ENCODE data around the gene ITCH.

ITCH gene

GRCh38 chr20:34535857-34536256 is 172.8 kb downstream of the ITCH start:
- no peak for DNase-seq

DNA sequence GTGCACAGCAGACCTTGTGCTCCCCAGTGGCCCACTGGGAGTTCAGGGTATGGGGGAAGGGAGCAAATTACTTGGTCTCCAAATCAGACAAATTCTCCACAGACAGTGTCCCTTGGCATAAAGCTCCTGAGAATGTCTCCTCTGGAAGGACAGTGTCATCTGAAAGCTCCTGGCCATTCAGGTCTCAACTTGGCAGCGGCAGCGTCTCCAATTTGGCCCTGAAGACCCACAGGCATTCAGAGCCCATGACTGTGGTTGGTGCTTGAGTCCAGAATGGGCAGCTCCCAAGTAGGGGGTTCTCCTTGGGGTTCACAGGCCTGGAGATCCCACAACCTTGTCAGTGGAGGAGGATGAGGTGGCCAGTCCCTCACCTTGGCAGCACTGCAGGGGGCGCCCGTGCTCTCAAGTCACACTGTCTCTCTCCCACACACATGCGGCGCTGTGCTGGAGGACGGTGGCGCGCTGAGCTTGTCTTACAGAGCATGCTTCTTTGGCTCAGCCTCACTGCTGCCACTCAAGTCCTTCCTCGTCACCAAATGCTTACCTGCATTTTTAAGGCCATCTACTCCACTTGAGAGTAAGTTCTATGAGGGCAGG is 173.8 kb downstream of the ITCH start:
- no peak for DNase-seq

DNA sequence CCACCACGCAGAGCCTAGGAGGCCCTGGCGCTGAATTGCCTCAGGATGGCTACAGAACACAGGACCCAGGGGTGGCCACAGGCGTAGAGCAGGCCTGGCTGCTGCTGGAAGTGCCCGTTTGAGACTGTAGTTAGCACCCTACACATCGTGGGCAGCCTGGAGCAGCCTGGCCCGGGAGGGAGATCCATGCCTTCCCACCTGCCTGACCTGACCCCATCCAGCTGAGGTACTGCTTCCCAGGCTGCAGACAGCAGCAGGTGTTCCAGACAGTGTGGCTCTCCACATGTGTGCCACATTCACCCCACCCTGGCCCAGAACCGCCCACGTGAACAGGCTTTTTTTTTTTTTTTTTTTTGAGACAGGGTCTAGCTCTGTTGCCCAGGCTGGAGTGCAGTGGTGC is 174.6 kb downstream of the ITCH start:
- no peak for DNase-seq

- no peak for DNase-seq
These were observed 175.6 kb downstream of the ITCH start for GRCh38 chr20:34538671-34539123.

- DNase-seq, result no peak
These were observed 176.7 kb downstream of the ITCH start for GRCh38 chr20:34539756-34540155.

DNA sequence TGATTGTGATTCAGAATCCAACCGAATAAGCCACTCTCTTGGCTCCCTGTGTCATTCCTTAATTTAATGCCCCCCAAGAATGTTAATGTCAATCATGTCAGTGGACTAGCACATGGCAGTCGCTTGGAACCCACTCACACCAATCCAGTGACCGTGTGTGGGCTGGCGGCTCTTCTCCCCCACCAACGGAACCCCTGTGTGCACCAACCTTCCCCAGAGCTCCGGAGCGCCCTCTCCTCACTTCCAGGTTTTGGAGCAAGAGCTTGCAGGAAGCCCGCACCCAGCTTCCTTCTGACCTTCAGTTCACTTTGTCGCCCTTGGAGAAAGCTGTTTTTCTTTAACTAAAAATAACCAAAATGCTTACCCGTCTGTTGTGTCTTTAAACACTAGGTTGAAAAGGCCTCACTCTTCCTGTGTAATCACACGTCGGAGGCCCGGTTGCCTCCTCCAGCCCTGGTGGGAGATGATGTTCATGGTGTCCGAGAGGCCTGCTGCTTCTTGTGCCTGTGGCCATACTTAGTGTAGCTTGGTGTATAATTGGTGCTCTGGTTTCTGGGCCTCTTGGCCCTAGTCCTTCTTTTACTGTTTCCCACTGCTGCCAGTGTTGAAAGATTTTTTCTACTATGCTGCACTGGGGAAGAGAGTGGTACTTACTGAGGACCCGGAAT is 177.7 kb downstream of the ITCH start:
- DNase-seq, result no peak

- no peak for DNase-seq
These were observed 178.3 kb downstream of the ITCH start for GRCh38 chr20:34541264-34541901.

DNA sequence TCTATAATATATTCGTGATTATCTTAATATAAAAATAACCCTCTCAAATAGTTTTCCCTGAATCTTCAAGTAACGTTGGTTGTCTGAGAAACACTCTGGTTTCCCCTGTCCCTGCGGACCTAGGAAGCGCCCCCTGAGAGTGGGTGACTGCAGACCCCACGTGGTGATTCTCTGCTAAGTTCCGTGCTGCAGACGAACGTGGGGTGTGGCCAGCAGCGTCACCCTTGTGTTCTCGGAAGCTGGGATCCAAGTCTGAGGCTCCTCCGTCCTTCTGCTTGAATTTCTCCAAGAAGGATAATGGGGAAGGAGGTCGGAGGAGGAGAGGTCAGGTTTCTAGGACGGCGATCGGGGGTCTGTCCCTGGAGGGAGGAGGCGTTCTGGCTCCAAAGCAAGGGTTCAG is 178.8 kb downstream of the ITCH start:
- DNase-seq, result no peak

- DNase-seq, result no peak
These were observed 179.4 kb downstream of the ITCH start for GRCh38 chr20:34542439-34542838.

GRCh38 chr20:34543463-34544056 is 180.5 kb downstream of the ITCH start:
- DNase-seq, result no peak

- no peak for DNase-seq
These were observed 181.2 kb downstream of the ITCH start for GRCh38 chr20:34544109-34544796.

DNA sequence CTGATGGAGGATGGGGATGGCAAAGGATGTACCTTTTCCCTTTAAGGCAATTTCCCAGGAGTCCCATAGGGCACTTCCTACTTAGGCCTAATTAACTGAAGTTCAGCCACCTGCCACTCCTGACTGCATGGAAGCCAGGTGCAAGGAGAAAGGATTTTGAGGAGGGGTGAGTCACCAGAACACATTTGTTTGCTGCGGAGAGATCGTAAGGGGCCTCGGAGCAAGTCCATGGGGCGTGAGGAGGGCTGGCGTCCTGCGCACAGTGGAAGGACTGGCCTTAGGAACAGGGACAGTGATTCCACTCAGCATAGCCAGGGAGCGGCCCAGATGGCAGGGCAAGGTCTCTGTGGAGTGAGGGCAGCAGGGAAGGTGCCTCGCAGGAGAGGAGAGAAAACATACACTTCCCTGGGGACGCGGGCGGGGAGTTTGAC is 183.7 kb downstream of the ITCH start:
- no peak for DNase-seq

- DNase-seq, result no peak
These were observed 185.0 kb downstream of the ITCH start for GRCh38 chr20:34547844-34548613.

- DNase-seq, result no peak
These were observed 186.3 kb downstream of the ITCH start for GRCh38 chr20:34549291-34549928.

DNA sequence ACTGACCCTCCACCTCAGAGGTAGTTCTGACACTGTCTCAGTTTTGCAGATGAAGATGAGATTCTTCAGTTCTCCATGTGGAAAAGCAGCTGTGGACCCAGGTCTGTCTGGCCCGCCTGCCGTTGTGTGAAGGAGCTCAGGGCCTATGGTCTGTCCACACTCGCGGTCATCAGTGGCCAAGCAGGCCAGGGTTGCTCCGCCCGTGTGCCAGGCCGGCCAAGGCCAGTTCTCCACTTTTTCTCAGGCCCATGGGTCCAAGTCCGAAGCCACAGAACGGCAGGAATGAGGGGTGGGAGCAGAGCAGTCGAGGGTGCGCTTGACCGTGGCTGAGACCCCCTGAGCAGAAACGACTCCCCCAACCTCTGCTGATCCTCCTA is 186.8 kb downstream of the ITCH start:
- no peak for DNase-seq

GRCh38 chr20:34552569-34552968 is 189.5 kb downstream of the ITCH start:
- no peak for DNase-seq

DNA sequence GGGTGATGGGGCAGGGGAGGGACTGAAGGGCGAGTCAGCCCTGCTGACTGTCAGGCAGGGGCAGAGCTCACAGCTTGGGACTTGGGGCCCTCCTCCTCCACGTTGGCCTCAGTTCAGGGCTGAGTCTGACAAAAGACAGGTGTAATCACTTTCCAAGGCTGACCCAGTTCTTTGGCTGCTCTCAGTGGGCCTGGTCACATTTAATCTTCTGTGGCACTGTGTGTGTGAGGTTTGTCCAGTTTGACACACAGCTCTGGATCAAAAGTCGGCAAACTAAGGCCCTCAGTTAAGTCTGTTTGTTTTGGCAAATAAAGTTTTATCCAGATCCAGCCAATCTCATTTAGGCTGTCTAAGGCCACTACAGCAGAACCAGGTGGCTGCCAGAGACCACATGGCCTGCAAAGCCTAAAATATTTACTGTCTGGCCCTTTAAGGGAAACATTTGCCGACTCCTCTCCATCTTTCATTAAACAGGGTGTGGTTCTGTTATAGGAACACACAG is 190.3 kb downstream of the ITCH start:
- no peak for DNase-seq

GRCh38 chr20:34557936-34558319 is 194.9 kb downstream of the ITCH start:
- no peak for DNase-seq

DNA sequence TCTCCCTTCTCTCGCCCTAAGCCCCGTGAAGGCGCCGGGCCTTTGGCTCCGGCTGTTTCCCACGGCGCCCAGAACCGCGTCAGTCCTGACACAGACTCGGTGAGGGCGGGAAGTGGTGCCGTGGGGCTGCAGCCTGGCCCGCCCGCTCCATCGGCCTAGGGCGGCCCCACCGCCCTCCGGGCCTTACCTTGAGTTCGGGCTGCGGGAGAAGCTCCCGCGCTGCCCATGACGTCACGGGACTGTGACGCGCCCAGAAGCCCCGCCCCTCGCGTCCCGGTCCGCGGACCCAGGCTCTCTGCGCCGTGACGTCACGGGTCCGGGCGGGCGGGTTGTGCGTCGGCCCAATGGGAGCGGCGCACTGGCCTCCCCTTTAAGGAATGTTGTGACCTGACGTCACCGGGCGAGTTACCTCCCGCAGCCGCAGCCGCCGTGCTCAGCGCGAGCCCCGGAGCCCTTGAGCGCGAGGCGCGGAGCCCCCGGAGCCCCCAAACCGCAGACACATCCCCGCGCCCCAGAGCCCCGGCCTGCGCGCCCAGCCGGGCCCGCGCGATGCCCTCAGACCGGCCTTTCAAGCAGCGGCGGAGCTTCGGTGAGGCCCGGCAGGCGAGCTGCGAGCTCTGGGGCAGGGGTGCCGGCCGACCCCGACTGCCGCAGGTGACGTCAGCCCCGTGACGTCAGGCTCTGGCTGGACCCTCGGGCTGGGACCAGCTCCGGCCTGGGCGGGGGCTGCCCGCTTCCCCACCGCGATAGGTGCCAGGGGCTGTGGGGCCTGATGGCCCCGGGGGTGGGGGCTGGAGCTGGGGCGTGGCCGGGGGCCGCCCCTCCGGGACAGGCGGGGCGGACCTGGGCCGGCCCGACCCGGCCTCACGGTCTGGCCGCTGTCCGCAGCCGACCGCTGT is 195.5 kb downstream of the ITCH start, which contains the start of gene MAP1LC3A:
MAP1LC3A (plus strand) TSS at position 399 of the 899 bp plus-strand sequence; CDS start at position 550, 151 bp downstream.
- no peak for DNase-seq

GRCh38 chr20:34559311-34560140 is 196.5 kb downstream of the ITCH start:
- no peak for DNase-seq
